Measurements from ENCODE around the gene NNT. TPM values are rescaled to one million over a fixed set of nuclear protein-coding genes. Genes with fewer than 3 reads are reported as not detected.

NNT gene
- total RNA-seq, 1 experiment from 2014 or later, result 71.6 TPM

DNA sequence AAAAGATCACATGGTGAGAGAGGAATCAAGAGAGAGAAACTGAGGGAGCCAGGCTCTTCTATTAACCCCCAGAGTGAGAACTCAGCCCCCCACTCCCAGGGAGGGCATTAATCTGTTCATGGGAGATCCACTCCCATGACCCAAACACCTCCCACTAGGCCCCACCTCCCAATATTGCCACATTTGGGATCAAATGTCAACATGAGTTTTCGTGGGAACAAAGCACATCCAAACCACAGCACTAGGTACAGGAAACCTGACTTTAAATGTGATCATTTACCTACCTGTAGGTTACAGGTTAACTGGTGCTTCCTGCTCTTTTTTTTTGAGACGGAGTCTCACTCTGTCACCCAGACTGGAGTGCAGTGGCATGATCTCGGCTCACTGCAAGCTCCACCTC is 16.9 kb downstream of the NNT start:
- TF ChIP-seq CTCF (conservative IDR thresholded peaks at IDR 0.05; ENCODE audit: low read depth, low read length), result no peak
- no peak for TF ChIP-seq EZH2 (IDR thresholded peaks at IDR 0.05; ENCODE audit: borderline replicate concordance, low read depth, low read length, poor library complexity, severe bottlenecking)
- no peak for DNase-seq (ENCODE audit: low spot score)

DNA sequence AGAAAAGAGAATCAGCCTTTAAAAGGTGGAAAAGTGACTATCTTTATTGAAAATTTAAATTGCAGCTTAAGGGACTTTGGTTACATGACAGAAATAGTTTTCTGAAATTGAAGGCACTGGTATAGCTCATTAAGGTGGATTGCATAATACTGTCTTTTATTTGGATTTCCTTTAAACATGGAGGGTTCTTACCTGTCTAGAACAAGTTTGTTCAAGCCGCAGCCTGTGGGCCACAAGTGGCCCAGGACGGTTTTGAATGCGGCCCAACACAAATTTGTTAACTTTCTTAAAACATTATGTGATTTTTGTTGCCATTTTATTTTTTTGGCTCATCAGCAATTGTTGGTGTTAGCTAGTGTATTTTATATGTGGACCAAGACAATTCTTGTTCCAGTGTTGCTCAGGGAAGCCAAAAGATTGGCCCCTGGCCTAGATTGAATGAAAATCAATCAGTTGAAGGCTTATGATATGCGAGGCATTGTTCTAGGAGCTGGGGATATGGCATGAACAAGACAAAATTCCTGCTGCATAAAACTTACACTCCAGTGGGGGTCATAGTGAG is 18.0 kb downstream of the NNT start:
- Histone ChIP-seq H3K36me3 (ENCODE audit: insufficient read depth, low read length, poor library complexity, severe bottlenecking) (peaks cover 14% of the 10 kb centered on the region), H3K9me3 (ENCODE audit: low read depth, low read length, poor library complexity, severe bottlenecking) (no peaks in the 10 kb centered on the region), H3K27ac (ENCODE audit: low read depth, low read length, poor library complexity, severe bottlenecking) (no peak overlapping the region), H3K4me1 (ENCODE audit: insufficient read depth, low read length, poor library complexity, severe bottlenecking) (peaks cover 4% of the 10 kb centered on the region), H3K4me3 (ENCODE audit: low read depth, low read length, poor library complexity, severe bottlenecking) (no peak overlapping the region), H3K27me3 (replicated peaks; ENCODE audit: insufficient read depth, low read depth, low read length, poor library complexity) (no peaks in the 10 kb centered on the region)
- BruUV-seq (replicated peaks), result no TSS peak
- POLR2A ChIA-PET (ENCODE audit: low non-redundant PET), result no interaction called here
- CTCF ChIA-PET, result no interaction called here
- DNase-seq (ENCODE audit: low spot score), result no peak
- no peak for TF ChIP-seq CTCF (conservative IDR thresholded peaks at IDR 0.05; ENCODE audit: low read depth, low read length)
- no peak for TF ChIP-seq EZH2 (IDR thresholded peaks at IDR 0.05; ENCODE audit: borderline replicate concordance, low read depth, low read length, poor library complexity, severe bottlenecking)
- intact Hi-C loops (cut with micrococcal nuclease; ENCODE audit: unreplicated experiment), result no loop called here

More for the DNA sequence above, 16.9 kb downstream of the NNT start:
- Histone ChIP-seq H3K27ac (ENCODE audit: low read depth, low read length, poor library complexity, severe bottlenecking) (no peak overlapping the region), H3K27me3 (replicated peaks; ENCODE audit: insufficient read depth, low read depth, low read length, poor library complexity) (no peaks in the 10 kb centered on the region), H3K36me3 (ENCODE audit: insufficient read depth, low read length, poor library complexity, severe bottlenecking) (peaks cover 17% of the 10 kb centered on the region), H3K4me1 (ENCODE audit: insufficient read depth, low read length, poor library complexity, severe bottlenecking) (peaks cover 4% of the 10 kb centered on the region), H3K9me3 (ENCODE audit: low read depth, low read length, poor library complexity, severe bottlenecking) (no peaks in the 10 kb centered on the region), H3K4me3 (ENCODE audit: low read depth, low read length, poor library complexity, severe bottlenecking) (no peak overlapping the region)
- ChIA-PET CTCF (no interaction called here), POLR2A (ENCODE audit: low non-redundant PET) (no interaction called here)
- BruUV-seq (replicated peaks), result no TSS peak
- intact Hi-C loops (cut with micrococcal nuclease; ENCODE audit: unreplicated experiment), result no loop called here

DNA sequence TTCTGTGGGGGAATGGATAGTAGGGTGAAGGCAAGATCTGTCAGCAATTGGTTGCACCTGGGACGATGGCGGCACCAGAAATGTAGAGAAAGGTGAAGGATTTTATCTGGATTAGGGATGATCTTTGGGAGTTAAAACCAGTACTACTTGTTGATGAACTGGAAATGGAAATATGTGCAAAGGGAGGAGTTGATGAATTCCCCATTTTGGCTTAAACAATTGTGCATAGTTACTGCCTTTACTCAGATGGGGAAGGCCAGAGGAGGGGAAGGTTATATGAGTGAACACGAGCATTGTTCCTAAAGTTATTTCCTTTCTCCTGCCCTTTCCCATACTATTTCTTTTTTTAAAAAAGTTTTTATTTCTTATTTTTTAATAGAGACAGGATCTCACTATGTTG is 19.1 kb downstream of the NNT start:
- peaks cover 4% of the 10 kb centered on the region for H3K4me1 ChIP-seq (ENCODE audit: insufficient read depth, low read length, poor library complexity, severe bottlenecking)
- H3K27me3 ChIP-seq (replicated peaks; ENCODE audit: insufficient read depth, low read depth, low read length, poor library complexity), result no peaks in the 10 kb centered on the region
- H3K9me3 ChIP-seq (ENCODE audit: low read depth, low read length, poor library complexity, severe bottlenecking), result no peaks in the 10 kb centered on the region
- H3K27ac ChIP-seq (ENCODE audit: low read depth, low read length, poor library complexity, severe bottlenecking), result no peak overlapping the region
- intact Hi-C loops (cut with micrococcal nuclease; ENCODE audit: unreplicated experiment), result no loop called here
- ChIA-PET POLR2A (ENCODE audit: low non-redundant PET) (no interaction called here), CTCF (no interaction called here)
- H3K36me3 ChIP-seq (ENCODE audit: insufficient read depth, low read length, poor library complexity, severe bottlenecking), result peaks cover 12% of the 10 kb centered on the region
- BruUV-seq (replicated peaks), result no TSS peak
- DNase-seq (ENCODE audit: low spot score), result no peak
- no peak overlapping the region for H3K4me3 ChIP-seq (ENCODE audit: low read depth, low read length, poor library complexity, severe bottlenecking)
- TF ChIP-seq CTCF (conservative IDR thresholded peaks at IDR 0.05; ENCODE audit: low read depth, low read length), result no peak
- TF ChIP-seq EZH2 (IDR thresholded peaks at IDR 0.05; ENCODE audit: borderline replicate concordance, low read depth, low read length, poor library complexity, severe bottlenecking), result no peak

Data from A673 (cell line).